NCI-H1417 (cell line): ENCODE results near the gene DNAL1.
"Not testable (repeated sequence)": the region's sequence is repeated elsewhere in the genome, so short reads cannot be mapped to it uniquely, and the experiment has no call there.

ENCODE experiments used
- DNase-seq, 3 experiments: peaks; one replicate each; lab custom pipeline; 2025; lab: John Stamatoyannopoulos, UW

DNAL1 gene

DNA sequence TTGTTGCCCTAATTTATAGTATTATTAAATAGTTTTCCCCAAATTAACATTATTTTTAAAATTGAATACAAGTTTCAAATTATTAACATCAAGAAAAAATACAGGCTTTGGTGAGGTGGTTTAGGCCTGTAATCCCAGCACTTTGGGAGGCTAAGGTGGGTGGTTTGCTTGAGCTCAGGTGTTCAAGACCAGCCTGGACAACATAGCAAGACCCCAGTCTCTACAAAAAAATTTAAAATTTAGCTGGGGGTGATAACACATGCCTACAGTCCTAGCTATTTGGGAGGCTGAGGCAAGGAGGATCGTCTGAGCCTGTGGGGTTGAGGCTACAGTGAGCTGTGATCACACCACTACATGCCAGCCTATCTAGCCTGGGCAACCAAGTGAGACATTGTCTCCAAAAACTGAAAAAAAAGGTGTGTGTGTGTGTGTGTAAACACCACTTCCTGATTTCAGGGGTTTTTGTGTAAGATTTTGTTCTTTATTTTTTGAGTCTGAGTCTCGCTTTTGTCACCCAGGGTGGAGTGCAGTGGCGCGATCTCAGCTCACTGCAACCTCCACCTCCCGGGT, 3.9 kb upstream of the DNAL1 start:
- DNase-seq, result no peak

DNA sequence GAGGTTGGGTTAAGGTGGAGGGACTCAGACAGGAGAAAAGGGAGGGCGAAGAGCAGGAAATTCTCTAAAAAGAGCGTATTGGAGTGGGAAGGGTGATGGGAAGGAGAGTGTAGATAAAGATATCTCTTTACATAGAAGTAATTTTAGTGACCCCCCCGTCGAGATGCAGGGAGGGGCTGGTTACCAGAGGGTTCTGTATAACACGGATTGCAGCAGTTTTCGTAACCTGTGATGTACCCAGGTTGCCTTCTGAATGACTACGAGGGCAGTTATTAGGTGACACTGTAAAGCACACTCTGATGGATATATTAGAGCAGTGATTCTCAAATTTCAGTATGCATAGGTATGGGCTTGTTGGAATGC, 443 bp downstream of the DNAL1 start:
- no peak for DNase-seq

DNA sequence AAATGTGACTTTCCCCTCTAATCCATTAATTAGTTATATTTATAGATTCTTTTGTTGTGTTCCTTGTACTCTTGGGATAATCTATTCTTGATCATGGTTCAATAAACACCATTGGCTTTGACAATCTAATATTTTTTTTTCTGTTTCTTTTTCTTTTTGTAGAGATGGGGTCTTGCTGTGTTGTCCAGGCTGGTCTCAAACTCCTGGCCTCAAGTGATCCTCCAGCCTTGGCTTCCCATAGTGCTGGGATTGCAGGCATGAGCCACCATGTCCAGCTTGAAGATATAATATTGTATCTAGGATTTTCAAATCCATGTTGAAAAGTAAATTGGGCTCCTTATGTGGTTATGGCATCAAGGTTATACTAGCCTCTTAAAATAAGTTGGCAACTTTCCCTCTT, 6.2 kb downstream of the DNAL1 start:
- DNase-seq, result no peak

DNA sequence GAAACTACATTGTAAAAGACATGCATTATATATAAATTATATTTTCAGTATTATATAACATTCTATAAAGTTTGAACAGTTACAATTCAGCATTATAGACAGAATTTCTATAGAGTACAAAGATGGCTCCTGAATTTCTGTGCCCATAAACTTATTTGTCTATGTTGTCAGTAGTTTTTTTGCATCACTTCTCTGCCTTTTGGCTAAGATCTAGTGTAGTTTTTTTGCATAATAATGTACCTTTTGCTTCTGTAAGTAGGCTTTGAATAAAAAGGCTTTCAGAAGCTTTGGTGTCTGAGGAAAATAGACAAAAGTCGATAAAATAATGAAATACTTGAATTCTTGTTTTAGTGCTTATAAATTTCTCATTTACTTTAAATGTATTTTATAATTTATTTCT, 11.1 kb downstream of the DNAL1 start:
- no peak for DNase-seq

DNA sequence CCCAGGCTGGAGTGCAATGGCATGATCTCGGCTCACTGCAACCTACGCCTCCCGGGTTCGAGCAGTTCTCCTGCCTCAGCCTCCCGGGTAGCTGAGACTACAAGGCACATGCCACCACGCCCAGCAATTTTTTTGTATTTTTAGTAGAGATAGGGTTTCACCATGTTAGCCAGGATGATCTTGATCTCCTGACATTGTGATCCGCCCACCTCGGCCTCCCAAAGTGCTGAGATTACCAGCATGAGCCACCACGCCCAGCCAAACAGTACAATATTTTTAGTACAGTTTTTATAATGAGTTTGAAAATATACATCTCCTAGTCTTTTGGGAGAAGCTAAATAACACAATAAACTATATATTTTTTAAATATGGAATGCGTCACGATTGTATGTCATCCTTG, 14.4 kb downstream of the DNAL1 start:
- not testable (repeated sequence) for DNase-seq

DNA sequence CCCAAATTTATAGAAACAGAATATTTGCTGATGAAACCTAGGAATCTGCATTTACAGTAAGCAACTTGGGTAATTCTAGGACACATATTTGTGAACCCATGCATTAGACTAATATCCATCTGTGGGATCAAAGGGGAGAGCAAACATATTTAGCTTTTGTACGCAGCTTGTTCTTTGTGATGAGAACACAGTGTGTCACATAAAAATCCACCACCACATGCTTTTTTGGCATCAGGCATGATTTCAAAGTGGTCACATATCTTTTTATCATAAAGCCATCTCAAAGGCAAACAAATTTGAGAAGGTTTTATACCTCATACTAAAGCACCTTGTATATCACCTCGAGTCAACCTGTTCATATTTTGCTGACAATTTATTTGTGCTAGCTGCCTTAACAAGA, 15.7 kb downstream of the DNAL1 start:
- DNase-seq, result no peak

DNA sequence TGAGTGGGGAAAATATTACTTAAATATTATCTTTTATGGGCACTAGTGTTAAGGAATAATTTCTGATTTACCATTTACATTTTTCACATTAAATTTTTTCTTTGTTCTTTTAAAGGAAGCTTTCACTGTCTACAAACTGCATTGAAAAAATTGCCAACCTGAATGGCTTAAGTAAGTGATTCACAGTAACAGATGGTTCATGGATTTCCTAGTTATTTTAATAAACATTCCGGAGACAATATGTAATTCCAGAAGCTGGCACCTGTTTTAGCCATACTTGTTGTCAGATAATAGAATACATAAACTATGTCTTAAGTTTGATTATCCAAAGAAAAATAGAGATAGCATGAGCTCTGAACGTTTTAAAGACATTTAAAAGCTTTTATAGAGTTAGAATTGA, 17.1 kb downstream of the DNAL1 start:
- no peak for DNase-seq

DNA sequence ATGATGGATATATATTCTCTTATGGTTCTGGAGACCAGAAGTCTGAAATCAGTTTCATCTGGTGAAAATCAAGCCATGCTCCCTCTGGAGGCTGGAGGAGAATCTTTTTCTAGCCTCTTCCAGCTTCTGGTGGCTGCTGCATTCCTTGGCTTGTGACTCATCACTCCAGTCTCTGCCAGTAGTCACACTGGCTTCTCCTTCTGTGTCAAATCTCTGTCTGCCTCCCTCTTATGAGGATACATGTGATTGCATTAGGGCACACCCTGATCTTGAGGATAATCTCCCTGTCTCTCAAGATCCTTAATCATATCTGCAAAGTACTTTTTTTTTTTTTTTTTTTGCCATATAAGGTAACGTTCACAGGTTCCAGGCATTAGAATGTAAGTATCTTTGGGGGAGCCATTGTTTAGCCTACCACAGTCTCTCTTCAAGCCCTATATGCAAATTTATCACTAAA, 17.7 kb downstream of the DNAL1 start:
- no peak for DNase-seq

DNA sequence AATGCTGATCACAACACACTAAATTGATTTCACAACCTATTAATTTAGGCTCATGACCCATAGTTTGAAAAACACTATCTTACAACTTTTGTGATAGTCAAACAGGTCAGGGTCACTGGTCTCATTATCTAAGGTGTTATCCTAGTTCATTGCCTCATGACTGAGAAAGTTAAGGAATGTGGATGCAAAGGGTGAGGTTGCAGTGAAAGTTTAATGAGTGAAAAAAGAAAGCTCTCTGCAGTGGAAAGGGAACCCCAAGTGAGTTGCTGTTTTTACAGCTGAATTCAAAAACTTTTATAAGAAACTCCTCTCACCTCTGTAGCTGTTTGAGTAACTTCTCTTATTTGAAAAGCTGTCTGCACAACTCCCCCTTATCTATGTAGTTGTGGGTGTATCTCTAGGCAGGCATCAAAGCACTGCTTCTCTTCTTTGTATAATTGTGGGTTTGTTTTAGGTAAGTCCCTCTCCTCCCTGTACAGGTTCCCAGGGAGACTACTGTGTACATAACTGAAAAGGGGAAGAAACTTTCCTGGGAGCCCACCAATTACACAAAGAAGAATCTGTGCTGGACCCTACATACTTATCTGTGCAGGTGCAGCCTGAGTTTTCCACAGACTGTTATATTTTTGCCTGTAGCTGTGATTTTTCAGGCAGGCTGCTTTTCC, 18.9 kb downstream of the DNAL1 start:
- no peak for DNase-seq

DNA sequence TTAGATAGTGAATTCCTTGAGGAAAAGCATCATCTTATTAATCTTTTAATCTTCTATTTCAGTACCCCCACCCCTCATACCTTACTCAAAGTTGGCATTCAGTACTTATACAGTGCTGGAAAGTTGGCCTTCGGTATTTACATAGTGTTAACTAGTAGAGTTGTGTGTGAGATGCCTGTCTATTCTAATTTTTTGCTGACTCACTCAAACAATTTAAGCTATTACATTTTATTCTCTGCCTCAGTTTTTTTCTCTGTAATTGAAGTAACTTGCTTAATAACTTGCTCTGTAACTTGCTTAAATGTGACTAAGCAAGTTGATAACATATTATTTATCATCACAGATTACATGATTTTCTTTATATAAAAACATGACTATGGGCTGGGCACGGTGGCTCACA, 20.3 kb downstream of the DNAL1 start:
- no peak for DNase-seq

DNA sequence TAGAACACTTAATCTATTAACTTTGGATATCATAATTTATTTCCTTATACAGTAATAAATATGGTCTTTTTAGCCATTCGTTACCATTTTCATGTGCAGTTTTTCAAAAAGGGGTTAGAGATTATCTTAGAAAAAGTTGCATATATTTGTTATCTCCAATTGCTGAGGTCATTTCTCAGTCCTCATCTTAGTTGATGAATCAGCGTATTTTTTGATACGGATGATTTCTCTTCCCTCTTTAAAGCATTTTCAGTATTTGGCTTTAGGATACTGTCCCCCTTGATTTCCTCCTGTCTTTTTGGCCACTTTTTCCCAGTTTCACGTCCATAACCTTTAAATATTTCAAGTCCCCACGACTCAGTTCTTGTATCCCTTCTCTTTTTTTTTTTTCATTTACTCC, 21.8 kb downstream of the DNAL1 start:
- no peak for DNase-seq

DNA sequence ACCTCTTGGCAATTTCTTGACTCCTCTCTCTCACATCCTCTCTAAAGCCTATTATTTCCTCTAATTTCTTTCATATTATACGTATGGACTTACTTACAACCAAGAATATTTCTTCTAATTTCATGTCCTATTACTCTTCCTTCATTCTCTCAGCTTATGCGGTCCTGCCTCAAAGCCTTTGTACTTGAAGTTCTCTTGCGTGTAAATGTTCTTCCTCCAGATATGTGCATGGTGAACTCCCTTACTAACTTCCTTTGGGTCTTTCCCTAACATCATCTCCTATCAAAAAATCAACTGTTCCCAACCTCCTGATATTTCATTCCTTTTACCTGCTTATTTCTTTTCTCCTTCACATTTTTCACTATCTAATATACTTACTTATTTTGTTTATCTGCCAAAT, 23.1 kb downstream of the DNAL1 start:
- no peak for DNase-seq

DNA sequence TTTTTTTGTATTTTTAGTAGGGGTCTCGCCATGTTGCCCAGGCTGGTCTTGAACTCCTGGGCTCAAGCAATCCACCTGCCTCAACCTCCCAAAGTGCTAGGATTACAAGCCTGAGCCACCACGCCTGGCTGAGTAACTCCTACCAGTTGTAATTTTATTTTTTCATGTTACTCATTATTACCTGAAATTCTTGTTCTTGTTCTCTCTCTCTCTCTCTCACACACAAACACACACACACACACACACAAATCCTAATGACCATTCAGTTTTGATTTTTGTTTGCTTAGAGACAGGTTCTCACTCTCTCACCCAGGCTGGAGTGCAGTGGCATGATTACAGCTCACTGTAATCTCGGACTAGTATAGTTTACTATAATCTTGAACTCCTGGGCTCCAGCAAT, 30.2 kb downstream of the DNAL1 start:
- no peak for DNase-seq

DNA sequence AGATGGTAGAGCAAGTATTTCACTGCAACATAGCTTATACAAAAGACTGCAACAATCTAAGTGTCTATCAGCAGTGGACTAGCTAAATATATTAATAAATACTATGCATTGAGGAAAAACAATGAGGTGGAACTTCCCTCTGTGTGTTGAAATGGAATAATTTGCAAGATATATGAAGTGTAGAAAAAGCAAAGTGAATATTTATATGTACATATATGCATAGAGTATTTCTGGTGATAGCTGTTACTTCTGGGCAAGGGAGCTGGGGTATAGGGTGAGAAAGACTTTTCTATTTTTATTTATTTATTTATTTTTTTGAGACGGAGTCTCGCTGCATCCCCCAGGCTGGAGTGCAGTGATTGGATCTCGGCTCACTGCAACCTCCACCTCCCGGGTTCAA, 33.9 kb downstream of the DNAL1 start:
- no peak for DNase-seq

DNA sequence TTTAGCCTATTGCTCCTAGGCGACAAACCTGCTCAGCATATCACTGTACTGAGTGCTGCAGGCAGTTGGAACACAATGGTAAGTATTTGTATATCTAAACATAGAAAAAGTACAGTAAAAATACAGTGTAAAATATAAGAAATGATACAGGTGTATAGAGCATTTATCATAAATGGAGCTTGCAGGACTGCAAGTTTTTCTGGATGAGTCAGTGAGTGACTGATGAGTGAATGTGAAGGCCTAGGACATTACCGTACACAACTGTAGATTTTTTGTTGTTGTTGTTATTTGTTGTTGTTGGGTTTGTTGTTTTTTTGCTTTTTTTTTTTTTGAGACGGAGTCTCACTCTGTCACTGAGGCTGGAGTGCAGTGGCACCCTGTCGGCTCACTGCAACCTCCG, 36.0 kb downstream of the DNAL1 start:
- no peak for DNase-seq

DNA sequence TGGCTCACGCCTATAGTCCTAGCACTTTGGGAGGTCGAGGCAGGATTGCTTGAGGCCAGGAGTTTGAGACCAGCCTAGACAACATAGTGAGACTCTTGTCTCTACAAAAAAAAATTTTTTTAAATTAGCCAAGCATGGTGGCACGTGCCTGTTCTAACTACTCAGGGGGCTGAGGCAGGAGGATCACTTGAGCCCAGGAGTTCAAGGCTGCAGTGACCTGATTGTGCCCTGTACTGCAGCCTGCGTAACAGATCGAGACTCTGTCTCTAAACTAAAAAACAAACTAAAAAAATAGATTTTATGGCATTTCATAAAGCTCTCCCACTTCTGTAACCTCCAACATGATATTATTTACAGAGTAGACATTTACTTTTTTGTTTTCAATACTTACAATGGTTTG, 39.8 kb downstream of the DNAL1 start:
- DNase-seq, result no peak

DNA sequence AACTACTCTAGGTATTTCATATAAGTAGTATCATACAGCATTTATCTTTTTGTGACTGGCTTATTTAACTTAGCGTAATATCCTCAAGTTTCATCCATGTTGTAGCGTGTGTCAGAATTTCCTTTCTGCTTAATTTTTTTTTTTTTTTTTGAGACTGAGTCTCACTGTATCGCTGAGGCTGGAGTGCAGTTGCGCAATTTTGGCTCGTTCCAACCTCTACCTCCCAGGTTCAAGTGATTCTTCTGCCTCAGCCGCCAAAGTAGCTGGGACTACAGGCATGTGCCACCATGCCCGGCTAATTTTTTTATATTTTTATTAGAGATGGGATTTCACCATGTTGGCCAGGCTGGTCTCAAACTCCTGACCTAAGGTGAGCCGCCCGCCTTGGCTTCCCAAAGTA, 40.5 kb downstream of the DNAL1 start:
- DNase-seq, result no peak

DNA sequence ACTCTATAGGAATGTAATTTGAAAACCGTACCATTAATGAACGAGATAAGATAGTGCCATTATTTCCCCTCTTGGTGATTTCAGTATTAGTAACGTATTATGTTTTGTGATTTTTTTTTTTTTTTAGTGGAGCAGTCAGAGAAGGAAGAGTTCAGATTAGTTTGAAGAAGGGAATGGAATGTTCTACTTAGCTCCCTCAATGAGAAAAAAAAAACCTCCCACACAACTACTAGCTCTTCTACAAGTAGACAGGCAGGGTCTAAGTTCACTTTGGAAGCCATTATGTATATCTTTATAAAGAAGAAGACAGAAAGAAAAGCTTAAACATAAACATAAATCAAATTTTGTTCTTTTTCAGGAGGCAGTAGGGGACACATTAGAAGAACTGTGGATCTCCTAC, 42.1 kb downstream of the DNAL1 start:
- no peak for DNase-seq

DNA sequence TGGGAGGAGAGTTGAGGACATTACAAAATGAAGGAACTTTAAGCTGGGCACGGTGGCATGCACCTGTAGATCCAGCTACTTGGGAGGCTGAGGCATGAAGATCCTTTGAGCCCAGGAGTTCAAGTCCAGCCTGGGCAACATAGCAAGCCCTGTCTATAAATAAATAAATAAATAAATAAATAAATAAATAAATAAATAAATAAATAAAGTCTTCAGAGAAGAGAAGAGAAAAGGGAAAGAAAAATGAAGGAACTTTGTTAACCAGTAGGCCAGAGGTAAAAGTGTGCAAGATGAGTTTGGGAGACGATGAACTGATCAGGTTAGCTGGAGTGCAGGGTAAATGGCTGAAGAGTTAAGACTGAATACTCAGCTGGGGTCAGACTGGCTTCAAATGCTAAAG, 49.3 kb downstream of the DNAL1 start:
- DNase-seq, result no peak

DNA sequence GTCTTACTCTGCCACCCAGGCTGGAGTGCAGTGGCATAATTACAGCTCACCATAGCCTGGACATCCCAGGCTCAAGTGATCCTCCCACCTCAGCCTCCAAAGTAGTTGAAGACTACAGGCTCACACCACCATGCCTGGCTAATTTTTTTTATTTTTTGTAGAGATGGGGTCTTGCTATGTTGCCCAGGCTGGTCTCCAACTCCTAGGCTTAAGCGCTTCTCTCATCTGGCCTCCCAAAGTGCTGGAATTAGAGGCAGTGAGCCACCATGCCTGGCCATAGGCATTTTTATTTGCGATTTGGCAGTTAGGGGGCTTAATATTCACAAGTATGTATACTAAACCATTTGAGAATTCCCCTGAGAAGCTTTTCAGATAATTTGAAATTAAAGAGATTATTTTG, 50.3 kb downstream of the DNAL1 start:
- DNase-seq, result no peak

DNA sequence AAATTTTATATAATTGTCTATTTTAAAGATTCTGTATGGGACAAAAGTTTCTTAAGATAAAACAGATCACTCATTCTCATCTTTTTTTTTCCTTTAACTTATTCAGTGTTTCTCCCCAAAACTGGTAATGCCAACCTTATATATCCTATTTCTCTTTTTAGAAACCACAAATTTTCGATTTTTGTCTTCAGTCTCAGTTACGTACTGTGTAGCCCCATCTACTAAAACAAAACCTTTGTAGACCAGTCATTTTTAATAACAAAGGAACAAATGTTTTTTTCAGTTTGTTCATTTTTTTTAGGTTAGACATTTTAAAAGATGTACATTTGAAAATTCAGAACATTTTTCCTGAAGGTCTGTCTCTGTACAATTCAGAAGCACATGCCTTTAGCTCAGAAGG, 51.2 kb downstream of the DNAL1 start:
- DNase-seq, result no peak

DNA sequence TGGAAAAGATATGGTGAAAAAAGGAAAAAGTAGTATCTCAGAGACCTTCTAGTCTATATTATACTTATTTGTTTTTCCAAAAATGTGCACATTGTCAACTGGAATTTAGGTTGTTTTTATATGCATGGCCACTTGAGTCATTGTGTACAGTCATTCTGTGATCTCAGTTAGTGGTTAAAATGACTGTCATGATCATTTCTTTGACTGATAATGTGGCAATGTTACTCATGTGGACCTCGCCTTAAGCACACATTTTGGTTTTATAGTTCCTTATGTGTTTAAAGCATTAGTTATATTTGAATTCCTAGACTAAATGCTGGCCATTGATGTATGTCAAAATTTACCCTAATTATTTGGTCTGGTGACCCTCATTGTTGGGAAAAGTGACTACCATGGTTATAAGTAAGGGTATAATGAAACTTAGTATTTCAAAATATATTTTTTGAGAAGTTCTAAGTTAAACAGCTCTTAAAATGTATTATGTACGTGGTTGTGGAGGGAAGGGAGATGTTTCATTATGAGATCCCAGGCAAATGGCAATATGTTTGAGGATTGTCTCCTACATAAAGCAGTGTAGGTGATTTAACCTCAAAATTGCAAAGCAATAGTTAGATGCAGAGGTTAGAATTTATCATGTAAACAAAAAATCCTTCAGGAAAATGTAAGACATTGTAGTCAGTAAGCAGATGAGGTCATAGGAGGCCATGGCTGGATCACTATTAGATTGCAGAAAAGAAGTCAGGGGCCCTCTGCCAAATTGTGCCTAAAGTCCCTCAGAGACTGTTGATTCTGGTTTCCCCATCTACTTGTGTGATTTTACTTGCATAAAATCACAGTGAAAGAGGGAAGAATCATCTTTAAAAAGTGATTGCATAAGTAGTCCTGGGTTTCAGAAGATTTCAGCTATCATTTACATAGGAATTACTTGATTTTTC, 51.9 kb downstream of the DNAL1 start:
- DNase-seq, result no peak

DNA sequence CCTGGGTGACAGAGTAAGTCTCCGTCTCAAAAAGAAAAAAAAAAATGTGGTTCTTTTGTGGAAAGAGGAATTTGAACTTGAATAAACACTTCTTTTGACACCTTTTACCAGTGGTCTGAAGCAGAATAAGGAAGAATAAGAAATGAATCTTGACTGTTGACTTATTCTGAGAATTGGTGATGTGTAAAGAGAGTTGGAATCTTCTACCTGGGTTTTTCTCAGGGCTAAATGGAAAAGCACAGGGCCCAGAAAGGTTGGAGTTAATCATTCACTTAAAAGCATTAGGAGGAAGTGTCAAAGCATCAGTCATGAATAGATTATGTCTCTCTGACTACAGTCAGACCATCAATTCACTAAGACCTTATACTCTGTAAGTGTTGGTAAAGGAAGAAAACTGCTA, 55.5 kb downstream of the DNAL1 start:
- no peak for DNase-seq
